Activated CD8-positive, alpha-beta memory T cell treated with anti-CD3 and anti-CD28 coated beads, Interleukin-2, amount 50 U/mL, for 1 hour (primary cell): ENCODE results near the gene ROR1.
A peak's percentile ranks its signal among the peaks of the same experiment; 100 is the strongest.

Experiments used
- DNase-seq: peaks from one replicate; pipeline ENCODE4 v3.0.0-alpha.2; 2020; ENCODE audit errors: extremely low read depth

ROR1 gene

DNA sequence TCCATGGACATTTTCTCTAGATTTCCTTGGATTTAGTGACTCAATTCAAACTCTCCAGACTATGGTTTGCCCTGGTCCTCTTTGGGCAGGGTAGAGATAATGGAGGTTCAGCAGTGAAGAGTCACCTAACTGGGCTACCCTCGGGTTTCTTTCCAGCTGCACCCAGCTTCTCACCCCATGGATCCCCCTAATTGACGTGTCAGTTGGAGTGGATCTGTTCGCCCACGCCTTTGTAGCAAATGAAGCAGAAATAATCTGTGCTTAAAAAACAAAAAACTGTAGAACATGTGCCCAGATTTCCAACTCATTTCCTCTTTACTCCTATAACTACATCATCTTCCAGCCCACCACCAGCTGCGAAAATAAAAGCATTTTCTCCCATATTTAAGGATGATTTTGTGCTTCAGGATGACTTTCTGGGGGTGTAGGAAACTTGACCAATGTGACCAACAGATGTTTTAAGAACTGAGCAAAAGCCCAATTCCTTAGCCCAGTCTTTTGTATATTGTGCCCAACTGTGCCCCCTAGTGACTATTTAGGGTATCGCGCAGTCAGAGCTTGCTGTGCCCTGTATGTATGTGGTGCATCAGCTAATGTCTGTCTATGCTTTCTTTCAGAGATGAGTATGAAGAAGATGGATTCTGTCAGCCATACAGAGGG lies 363.1 kb downstream of the ROR1 start:
- peak; percentile 4 for DNase-seq

GRCh38 chr1:64137412-64137803 lies 363.6 kb downstream of the ROR1 start:
- no peak for DNase-seq

DNA sequence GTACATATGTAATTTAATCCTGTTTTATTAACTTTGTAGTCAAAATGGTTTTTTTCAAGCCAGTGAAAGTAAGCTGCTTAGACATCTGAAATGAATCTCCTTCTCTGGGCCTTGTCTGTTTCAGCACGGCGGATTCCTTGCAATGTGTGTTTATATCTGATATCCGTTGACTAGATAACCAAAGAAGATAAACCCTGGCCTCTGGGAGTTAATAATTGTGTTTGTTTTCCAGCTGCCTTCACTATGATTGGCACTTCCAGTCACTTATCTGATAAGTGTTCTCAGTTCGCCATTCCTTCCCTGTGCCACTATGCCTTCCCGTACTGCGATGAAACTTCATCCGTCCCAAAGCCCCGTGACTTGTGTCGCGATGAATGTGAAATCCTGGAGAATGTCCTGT lies 366.1 kb downstream of the ROR1 start:
- DNase-seq, result no peak

DNA sequence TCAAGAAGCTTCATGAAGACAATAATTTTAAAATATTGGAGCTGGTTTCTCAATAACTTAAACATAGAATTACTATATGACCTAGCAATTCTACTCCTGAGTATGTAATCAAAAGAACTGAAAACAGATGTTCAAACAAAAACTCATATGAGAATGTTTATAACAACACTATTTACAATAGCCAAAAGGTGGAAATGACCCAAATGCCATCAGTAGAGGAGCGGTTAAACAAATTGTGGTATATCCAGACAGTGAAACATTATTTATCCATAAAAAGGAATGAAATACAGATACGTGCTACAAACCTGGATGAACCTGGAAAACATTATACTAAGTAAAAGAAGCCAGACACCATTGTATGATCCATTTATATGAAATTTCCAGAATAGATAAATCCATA lies 366.8 kb downstream of the ROR1 start:
- no peak for DNase-seq

- no peak for DNase-seq
Measured at GRCh38 chr1:64147045-64147724, 373.4 kb downstream of the ROR1 start.

- DNase-seq, result no peak
Measured at GRCh38 chr1:64147759-64148158, 373.9 kb downstream of the ROR1 start.

DNA sequence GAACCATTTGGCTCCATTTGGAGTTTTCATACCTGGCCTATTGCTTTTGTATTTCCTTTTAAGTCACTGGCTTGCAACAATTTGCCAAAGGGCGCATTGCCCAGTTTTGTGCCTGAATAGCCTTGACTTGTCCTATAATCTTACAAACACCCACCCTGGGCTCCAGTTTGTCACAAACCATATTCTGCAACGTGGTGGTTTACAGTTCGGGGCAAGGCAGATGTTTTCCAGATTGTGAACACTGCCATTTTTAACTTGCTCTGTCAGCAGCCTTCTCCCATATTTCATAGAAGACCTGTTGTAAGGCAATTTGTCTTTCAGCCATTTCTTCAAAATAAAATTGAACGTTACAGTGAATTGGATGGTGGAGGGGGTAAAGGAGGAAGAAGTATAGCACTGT lies 376.4 kb downstream of the ROR1 start:
- DNase-seq, result no peak

GRCh38 chr1:64150729-64151230 lies 377.0 kb downstream of the ROR1 start:
- DNase-seq, result no peak

DNA sequence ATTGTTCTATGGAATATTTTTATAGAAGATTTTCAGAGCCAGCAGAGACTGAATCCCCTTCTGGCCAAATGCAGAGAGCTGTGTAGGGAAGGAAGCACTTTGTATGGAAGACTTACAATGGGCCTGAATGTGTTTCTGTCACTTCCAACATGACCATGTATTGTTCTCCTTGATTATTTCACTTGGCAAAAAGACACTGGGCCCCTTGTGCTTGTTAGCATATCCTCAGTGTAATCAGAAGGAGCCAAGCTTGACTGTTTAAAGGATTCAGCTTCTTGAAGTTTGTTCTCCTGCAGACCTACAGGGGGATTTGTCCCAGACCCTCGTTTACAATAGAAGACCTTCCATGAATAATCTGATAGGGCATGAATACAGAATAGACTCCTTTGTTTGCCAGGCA lies 381.5 kb downstream of the ROR1 start:
- no peak for DNase-seq

DNA sequence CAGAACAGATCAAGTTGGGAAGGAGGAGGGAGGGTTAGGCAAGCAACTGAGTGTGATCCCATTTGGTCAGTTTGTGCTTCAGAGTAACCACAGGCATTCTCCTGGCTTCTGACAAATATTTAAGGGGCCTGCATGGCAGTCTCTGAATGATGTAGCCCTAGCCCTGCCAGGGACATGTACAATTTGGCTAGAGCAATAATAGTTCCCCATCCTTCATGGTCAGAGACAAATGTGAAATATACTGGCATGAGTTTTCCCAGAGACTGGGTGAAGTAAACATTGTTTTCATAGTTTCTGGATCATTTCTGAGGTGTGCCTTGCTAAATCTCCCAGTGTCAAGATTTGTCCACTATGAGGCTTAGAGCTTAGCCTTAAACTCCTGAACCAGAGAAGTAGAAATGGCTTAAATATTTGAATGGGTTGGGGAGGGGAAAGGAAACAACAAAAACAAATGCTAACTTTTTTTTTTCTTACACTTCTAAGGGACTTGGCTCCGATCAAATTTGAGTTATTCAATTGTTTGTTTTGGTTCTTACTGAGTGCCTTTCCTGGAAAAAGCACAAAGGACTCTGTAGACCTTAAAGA lies 387.6 kb downstream of the ROR1 start:
- no peak for DNase-seq

- no peak for DNase-seq
Measured at GRCh38 chr1:64162151-64162550, 388.3 kb downstream of the ROR1 start.

DNA sequence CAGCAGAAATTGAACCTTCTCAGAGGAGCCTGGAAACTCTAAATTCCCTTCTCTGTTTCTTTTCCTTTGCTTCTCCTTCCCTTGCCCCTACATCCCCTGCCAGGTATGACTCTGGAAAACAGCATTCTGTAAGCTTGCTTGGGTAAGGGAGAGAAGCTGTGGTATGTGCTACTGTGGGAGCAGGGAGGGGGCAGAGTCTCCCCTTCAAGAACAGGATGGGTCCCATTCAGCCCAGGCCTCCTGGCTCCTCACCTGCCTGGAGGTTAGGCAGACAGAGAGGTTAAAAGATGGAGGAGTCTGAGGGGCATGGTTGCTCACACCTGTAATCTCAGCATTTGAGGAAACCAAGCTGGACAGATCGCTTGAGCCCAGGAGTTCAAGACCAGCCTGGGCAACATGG lies 389.0 kb downstream of the ROR1 start:
- DNase-seq, result no peak

GRCh38 chr1:64163431-64163830 lies 389.6 kb downstream of the ROR1 start:
- DNase-seq, result no peak

GRCh38 chr1:64163970-64164369 lies 390.2 kb downstream of the ROR1 start:
- no peak for DNase-seq

- DNase-seq, result no peak
Measured at GRCh38 chr1:64166629-64167028, 392.8 kb downstream of the ROR1 start.

DNA sequence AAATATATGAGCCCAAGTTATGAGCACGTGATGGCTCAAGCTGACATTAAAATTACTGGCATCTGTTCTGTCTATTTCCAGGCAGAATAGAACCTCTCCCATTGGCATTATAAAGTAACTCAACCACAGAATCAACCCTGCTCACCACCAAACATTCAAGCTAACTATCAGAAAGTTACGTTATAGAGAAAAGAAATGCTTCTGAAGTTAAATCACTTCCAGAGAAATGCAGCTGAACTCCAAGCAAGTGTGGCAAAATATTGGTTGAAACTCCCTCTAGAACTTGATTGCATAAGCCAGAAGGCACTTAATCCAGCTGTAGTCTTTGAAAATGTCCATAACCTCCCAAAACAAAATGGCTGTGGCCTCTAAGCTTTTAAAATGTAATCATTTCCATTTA lies 393.4 kb downstream of the ROR1 start:
- DNase-seq, result no peak

GRCh38 chr1:64171246-64171645 lies 397.4 kb downstream of the ROR1 start:
- DNase-seq, result no peak

- DNase-seq, result no peak
Measured at GRCh38 chr1:64171797-64172281, 398.0 kb downstream of the ROR1 start.

GRCh38 chr1:64172458-64172983 lies 398.7 kb downstream of the ROR1 start:
- no peak for DNase-seq

DNA sequence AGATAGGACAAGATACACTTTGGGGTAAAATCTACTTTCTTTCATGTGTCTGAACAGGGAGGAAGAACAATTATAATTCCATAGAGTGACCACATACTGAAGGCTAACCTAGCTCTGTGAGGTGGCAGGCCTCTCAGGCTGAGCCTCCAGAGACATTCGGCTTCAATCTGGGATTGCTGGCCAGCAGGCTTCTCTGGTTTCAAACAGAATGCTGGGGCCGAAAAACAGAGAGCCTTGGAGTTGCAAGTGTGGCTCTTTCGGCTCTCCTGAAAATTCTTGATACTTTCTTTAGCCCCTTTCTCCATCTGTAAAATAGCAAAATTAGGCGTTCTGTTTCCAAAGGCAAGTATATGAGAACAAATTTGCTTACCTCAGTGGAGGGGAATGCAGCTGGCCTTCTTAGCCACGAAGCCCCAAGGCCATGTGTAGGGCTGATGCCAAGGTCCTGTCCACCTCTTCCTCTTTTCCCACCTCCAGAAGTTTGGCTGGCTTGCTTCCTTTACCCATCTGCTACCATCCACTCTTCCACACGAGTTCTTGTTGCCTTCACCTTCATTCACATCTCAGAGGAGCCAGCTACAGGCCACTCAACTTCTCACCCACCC lies 399.6 kb downstream of the ROR1 start:
- DNase-seq, result no peak

- no peak for DNase-seq
Measured at GRCh38 chr1:64175639-64176038, 401.8 kb downstream of the ROR1 start.

DNA sequence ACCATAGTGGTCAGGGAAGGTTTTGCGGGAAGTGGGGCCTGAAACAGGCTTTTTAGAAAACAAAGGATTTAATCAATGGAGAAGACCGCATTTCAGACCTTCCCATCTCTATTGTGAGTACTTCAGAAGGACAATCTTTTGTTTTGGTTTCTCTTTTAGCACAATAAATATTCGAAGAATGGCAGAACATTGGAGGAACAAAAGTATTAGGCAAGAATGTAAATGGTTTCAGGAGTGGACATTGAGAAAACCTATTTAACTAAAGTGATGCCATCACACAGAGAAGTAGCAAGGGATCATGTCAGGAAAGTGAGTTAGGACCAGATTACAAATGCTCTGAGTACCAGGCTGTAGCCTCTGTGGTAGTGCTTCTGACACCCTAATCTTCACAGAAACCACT lies 402.8 kb downstream of the ROR1 start:
- no peak for DNase-seq
